CD4-positive, alpha-beta memory T cell (primary cell): ENCODE data around the gene SERPINA1. TPM values are rescaled to one million over a fixed set of nuclear protein-coding genes. Genes with fewer than 3 reads are reported as not detected.

ENCODE experiments used
- CTCF ChIA-PET: fragments of 350-600 bp; sonication (Branson Sonifier 250); formaldehyde crosslinking; loops from one replicate; lab custom pipeline; 2021; ENCODE audit warnings: inconsistent platforms; ENCODE audit not compliant: partially characterized antibody; lab: Charles Lee
- POLR2A ChIA-PET: fragments of 350-600 bp; sonication (Branson Sonifier 250); formaldehyde crosslinking; loops from one replicate; lab custom pipeline; 2021; ENCODE audit not compliant: partially characterized antibody; lab: Charles Lee
- DNase-seq, 5 donors: peaks; one replicate each; pipeline versions ENCODE4 v3.0.0 to v3.0.0-alpha.2; 2020 to 2022; ENCODE audit warnings: mixed read lengths in 1 of 5
- H3K27ac ChIP-seq: one replicate; pipeline ENCODE4 v1.7.0; 2013; ENCODE audit warnings: low read depth, low read length
- H3K27me3 ChIP-seq: 2 replicates; pipeline ENCODE4 v1.7.0; 2013; ENCODE audit warnings: mild to moderate bottlenecking, low read length, moderate library complexity; ENCODE audit not compliant: insufficient read depth
- H3K36me3 ChIP-seq: 2 replicates; pipeline ENCODE4 v1.7.0; 2013; ENCODE audit warnings: mild to moderate bottlenecking, low read length, moderate library complexity; ENCODE audit not compliant: insufficient read depth
- H3K4me1 ChIP-seq: 2 replicates; pipeline ENCODE4 v1.7.0; 2013; ENCODE audit warnings: mild to moderate bottlenecking, low read length, moderate library complexity; ENCODE audit not compliant: insufficient read depth
- H3K4me3 ChIP-seq, 2 donors: one replicate each; pipeline ENCODE4 v1.7.0; 2013; ENCODE audit warnings: low read length in 2 of 2, mild to moderate bottlenecking in 1 of 2
- H3K9me3 ChIP-seq, 2 donors: one replicate each; pipeline ENCODE4 v1.7.0; 2013; ENCODE audit warnings: low read length in 2 of 2, control low read depth in 1 of 2; ENCODE audit not compliant: control insufficient read depth in 1 of 2
- H3K27ac Mint-ChIP-seq, 7 donors: one replicate each; pipeline ENCODE4 v1.8.0; 2020 to 2021; ENCODE audit warnings: mixed read lengths in 7 of 7, mild to moderate bottlenecking in 6 of 7, inconsistent platforms in 3 of 7, moderate library complexity in 3 of 7
- H3K27me3 Mint-ChIP-seq, 2 donors: one replicate each; pipeline ENCODE4 v1.8.0; 2020 to 2021; ENCODE audit warnings: mixed read lengths in 2 of 2
- H3K36me3 Mint-ChIP-seq, 2 donors: one replicate each; pipeline ENCODE4 v1.8.0; 2020 to 2021; ENCODE audit warnings: mixed read lengths in 2 of 2, inconsistent platforms in 1 of 2, mild to moderate bottlenecking in 1 of 2
- H3K4me1 Mint-ChIP-seq, 4 donors: one replicate each; pipeline ENCODE4 v1.8.0; 2020 to 2021; ENCODE audit warnings: mixed read lengths in 4 of 4, mild to moderate bottlenecking in 1 of 4
- H3K4me3 Mint-ChIP-seq, 8 donors: one replicate each; pipeline ENCODE4 v1.8.0; 2020 to 2021; ENCODE audit warnings: mixed read lengths in 8 of 8, mild to moderate bottlenecking in 7 of 8, moderate library complexity in 6 of 8, inconsistent platforms in 3 of 8
- H3K9me3 Mint-ChIP-seq, 8 donors: one replicate each; pipeline ENCODE4 v1.8.0; 2020 to 2021; ENCODE audit warnings: mixed read lengths in 8 of 8, mild to moderate bottlenecking in 5 of 8, inconsistent platforms in 3 of 8, moderate library complexity in 1 of 8
- intact Hi-C: fragments of 100-400 bp; cut with micrococcal nuclease; formaldehyde crosslinking; loops from one replicate; pipeline ENCODE4 v1.15.1; 2023
- polyA plus RNA-seq, 2 donors: library from polyadenylated mRNA; unstranded; fragments of 300-500 nt; fragmentation: Illumina TruSeq; gene quantifications; one replicate each; pipeline ENCODE4 v1.2.3, GENCODE V29; 2021
- total RNA-seq, 2 experiments: library from RNA; stranded (reverse); gene quantifications; one replicate each; pipeline ENCODE4 v1.2.3, GENCODE V29; 2021

The SERPINA1 gene
- total and polyA plus RNA-seq, 4 experiments from 2014 or later, result 0.44 to 0.58 TPM; not detected in 2

GRCh38 chr14:94366146-94366915 is 22.1 kb downstream of the SERPINA1 start, which contains the start of gene SERPINA2:
SERPINA2 (minus strand) TSS chr14:94366698.
- no peak within 1 kb of the TSS for H3K27ac ChIP-seq
- H3K9me3 ChIP-seq, result no peaks in the 10 kb centered on the region
- CTCF ChIA-PET, result no interaction called here
- H3K9me3 Mint-ChIP-seq, result no peaks in the 10 kb centered on the region
- H3K27ac Mint-ChIP-seq, result no peak within 1 kb of the TSS
- no peaks in the 10 kb centered on the region for H3K36me3 Mint-ChIP-seq
- H3K4me3 ChIP-seq, result no peak within 1 kb of the TSS
- H3K27me3 Mint-ChIP-seq, result peaks cover 4 to 8% of the 10 kb centered on the region in 2 donors
- intact Hi-C loops, result no loop called here
- H3K36me3 ChIP-seq, result no peaks in the 10 kb centered on the region
- H3K4me3 Mint-ChIP-seq, result no peak within 1 kb of the TSS
- no peaks in the 10 kb centered on the region for H3K27me3 ChIP-seq
- POLR2A ChIA-PET, result no interaction called here
- DNase-seq, result no peak
- peaks cover 0 to 2% (median 0%) of the 10 kb centered on the region in 4 donors for H3K4me1 Mint-ChIP-seq
- H3K4me1 ChIP-seq, result no peaks in the 10 kb centered on the region

- CTCF ChIA-PET, result no interaction called here
- intact Hi-C loops, result no loop called here
- DNase-seq, result no peak
- Mint-ChIP-seq H3K4me3 (no peak overlapping the region), H3K27ac (no peak overlapping the region), H3K4me1 (peaks cover 0 to 2% (median 0%) of the 10 kb centered on the region in 4 donors), H3K9me3 (no peaks in the 10 kb centered on the region), H3K36me3 (no peaks in the 10 kb centered on the region), H3K27me3 (peaks cover 4 to 11% of the 10 kb centered on the region in 2 donors)
- H3K27ac ChIP-seq, result no peak overlapping the region
- POLR2A ChIA-PET, result no interaction called here
- H3K36me3 ChIP-seq, result no peaks in the 10 kb centered on the region
- no peaks in the 10 kb centered on the region for H3K27me3 ChIP-seq
- H3K4me1 ChIP-seq, result no peaks in the 10 kb centered on the region
- no peak overlapping the region for H3K4me3 ChIP-seq
- H3K9me3 ChIP-seq, result no peaks in the 10 kb centered on the region
Measured at GRCh38 chr14:94365624-94366023, 22.8 kb downstream of the SERPINA1 start.

- Mint-ChIP-seq H3K36me3 (no peaks in the 10 kb centered on the region), H3K27me3 (peaks cover 7 to 12% of the 10 kb centered on the region in 2 donors), H3K4me3 (no peak overlapping the region), H3K4me1 (peaks cover 0 to 2% (median 0%) of the 10 kb centered on the region in 4 donors), H3K27ac (no peak overlapping the region), H3K9me3 (peaks cover 0 to 2% (median 0%) of the 10 kb centered on the region in 8 donors)
- CTCF ChIA-PET, result no interaction called here
- no peak for DNase-seq
- Histone ChIP-seq H3K4me3 (no peak overlapping the region), H3K9me3 (no peaks in the 10 kb centered on the region), H3K27me3 (no peaks in the 10 kb centered on the region), H3K27ac (no peak overlapping the region), H3K36me3 (no peaks in the 10 kb centered on the region), H3K4me1 (no peaks in the 10 kb centered on the region)
- intact Hi-C loops, result no loop called here
- POLR2A ChIA-PET, result no interaction called here
Measured at GRCh38 chr14:94364964-94365363, 23.4 kb downstream of the SERPINA1 start.

- H3K9me3 ChIP-seq, result no peaks in the 10 kb centered on the region
- Mint-ChIP-seq H3K27ac (no peak overlapping the region), H3K4me1 (peaks cover 0 to 2% (median 0%) of the 10 kb centered on the region in 4 donors), H3K27me3 (peaks cover 7 to 12% of the 10 kb centered on the region in 2 donors), H3K4me3 (no peak overlapping the region), H3K36me3 (no peaks in the 10 kb centered on the region), H3K9me3 (peaks cover 0 to 2% (median 0%) of the 10 kb centered on the region in 8 donors)
- H3K36me3 ChIP-seq, result no peaks in the 10 kb centered on the region
- intact Hi-C loops, result no loop called here
- H3K27me3 ChIP-seq, result no peaks in the 10 kb centered on the region
- CTCF ChIA-PET, result no interaction called here
- no peaks in the 10 kb centered on the region for H3K4me1 ChIP-seq
- POLR2A ChIA-PET, result no interaction called here
- H3K27ac ChIP-seq, result no peak overlapping the region
- no peak for DNase-seq
- H3K4me3 ChIP-seq, result no peak overlapping the region
Measured at GRCh38 chr14:94364037-94364436, 24.4 kb downstream of the SERPINA1 start.

DNA sequence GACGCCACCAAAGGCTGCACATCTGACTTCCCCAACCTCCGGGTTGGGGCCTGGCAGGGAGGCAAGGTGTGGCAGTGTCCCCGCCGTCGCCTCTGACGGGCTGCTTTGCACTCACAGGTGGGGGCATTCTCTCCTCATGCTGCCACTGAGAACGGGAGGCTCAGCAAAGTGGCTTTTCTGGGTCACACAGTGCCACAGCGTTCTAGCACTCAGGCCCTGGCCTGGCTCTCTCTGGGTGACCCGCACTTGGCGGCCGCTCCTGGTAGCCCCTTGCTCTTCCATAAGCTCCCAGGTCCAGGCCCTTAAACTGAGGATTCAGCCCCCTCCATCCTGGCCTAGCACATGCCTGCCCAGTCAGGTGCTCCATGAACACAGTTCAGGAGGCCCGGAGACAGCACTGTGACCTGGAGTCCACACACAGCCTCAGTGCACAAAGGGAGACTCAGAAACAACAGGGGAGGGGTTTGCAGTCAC is 25.2 kb downstream of the SERPINA1 start:
- peaks cover 0 to 2% (median 0%) of the 10 kb centered on the region in 8 donors for H3K9me3 Mint-ChIP-seq
- H3K4me3 Mint-ChIP-seq, result no peak overlapping the region
- intact Hi-C loops, result no loop called here

GRCh38 chr14:94362614-94363133 is 25.7 kb downstream of the SERPINA1 start:
- Mint-ChIP-seq H3K4me1 (peaks cover 0 to 2% (median 0%) of the 10 kb centered on the region in 4 donors), H3K9me3 (peaks cover 0 to 2% (median 0%) of the 10 kb centered on the region in 8 donors), H3K27me3 (peaks cover 8 to 12% of the 10 kb centered on the region in 2 donors), H3K36me3 (no peaks in the 10 kb centered on the region), H3K27ac (no peak overlapping the region), H3K4me3 (no peak overlapping the region)
- H3K27ac ChIP-seq, result no peak overlapping the region
- ChIA-PET CTCF (no interaction called here), POLR2A (no interaction called here)
- H3K9me3 ChIP-seq, result no peaks in the 10 kb centered on the region
- intact Hi-C loops, result no loop called here
- no peaks in the 10 kb centered on the region for H3K36me3 ChIP-seq
- H3K4me1 ChIP-seq, result no peaks in the 10 kb centered on the region
- H3K27me3 ChIP-seq, result no peaks in the 10 kb centered on the region
- DNase-seq, result no peak
- no peak overlapping the region for H3K4me3 ChIP-seq

More for the DNA sequence above, 25.2 kb downstream of the SERPINA1 start:
- H3K36me3 ChIP-seq, result no peaks in the 10 kb centered on the region
- H3K27ac ChIP-seq, result no peak overlapping the region
- H3K27me3 Mint-ChIP-seq, result peaks cover 8 to 12% of the 10 kb centered on the region in 2 donors
- POLR2A ChIA-PET, result no interaction called here
- no peak overlapping the region for H3K27ac Mint-ChIP-seq
- H3K4me1 Mint-ChIP-seq, result peaks cover 0 to 2% (median 0%) of the 10 kb centered on the region in 4 donors
- DNase-seq, result no peak
- H3K4me3 ChIP-seq, result no peak overlapping the region
- H3K9me3 ChIP-seq, result no peaks in the 10 kb centered on the region
- no peaks in the 10 kb centered on the region for H3K27me3 ChIP-seq
- H3K36me3 Mint-ChIP-seq, result no peaks in the 10 kb centered on the region
- CTCF ChIA-PET, result no interaction called here
- H3K4me1 ChIP-seq, result no peaks in the 10 kb centered on the region

DNA sequence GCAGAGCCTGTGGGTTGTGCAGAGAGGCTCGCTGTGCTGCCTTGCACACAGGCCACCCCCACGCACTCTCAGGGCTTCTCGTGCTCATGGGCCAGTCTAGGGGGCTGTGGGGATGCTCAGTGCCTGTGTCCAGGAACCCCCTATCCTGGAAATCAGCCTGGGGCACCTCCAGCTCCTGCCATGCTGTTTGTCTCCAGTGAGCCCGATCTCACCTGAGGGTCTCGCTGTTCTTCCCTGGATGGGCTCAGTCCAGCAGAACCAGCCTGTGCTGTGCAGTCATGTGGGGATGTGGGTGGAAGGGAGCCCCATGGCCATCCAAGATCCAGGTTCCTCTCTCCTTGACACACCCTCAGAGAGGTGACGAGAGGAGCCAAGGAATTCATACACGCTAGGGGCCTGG is 26.7 kb downstream of the SERPINA1 start:
- ChIA-PET CTCF (no interaction called here), POLR2A (no interaction called here)
- no peak overlapping the region for H3K4me3 ChIP-seq
- DNase-seq, result no peak
- intact Hi-C loops, result no loop called here
- peaks cover 0 to 2% (median 0%) of the 10 kb centered on the region in 8 donors for H3K9me3 Mint-ChIP-seq
- H3K27me3 Mint-ChIP-seq, result peaks cover 8 to 14% of the 10 kb centered on the region in 2 donors
- no peaks in the 10 kb centered on the region for H3K9me3 ChIP-seq
- no peak overlapping the region for H3K27ac Mint-ChIP-seq
- H3K4me1 Mint-ChIP-seq, result peaks cover 0 to 1% (median 0%) of the 10 kb centered on the region in 4 donors
- no peaks in the 10 kb centered on the region for H3K36me3 ChIP-seq
- H3K27me3 ChIP-seq, result no peaks in the 10 kb centered on the region
- no peaks in the 10 kb centered on the region for H3K4me1 ChIP-seq
- H3K4me3 Mint-ChIP-seq, result no peak overlapping the region
- H3K36me3 Mint-ChIP-seq, result no peaks in the 10 kb centered on the region
- H3K27ac ChIP-seq, result no peak overlapping the region
